Stimulated activated CD4-positive, alpha-beta T cell treated with anti-CD3 and anti-CD28 coated beads, TNF-alpha, amount 100 ng/mL, for 48 hours (primary cell): Measurements from ENCODE around the gene PTPRM.
A peak's percentile ranks its signal among the peaks of the same experiment; 100 is the strongest.

Experiments used
- DNase-seq, 3 donors: peaks; one replicate each; pipeline ENCODE4 v3.0.0-alpha.2; 2020; ENCODE audit warnings: low read depth in 3 of 3

PTPRM gene

GRCh38 chr18:8361941-8362471 lies 794.9 kb downstream of the PTPRM start:
- no peak for DNase-seq

DNA sequence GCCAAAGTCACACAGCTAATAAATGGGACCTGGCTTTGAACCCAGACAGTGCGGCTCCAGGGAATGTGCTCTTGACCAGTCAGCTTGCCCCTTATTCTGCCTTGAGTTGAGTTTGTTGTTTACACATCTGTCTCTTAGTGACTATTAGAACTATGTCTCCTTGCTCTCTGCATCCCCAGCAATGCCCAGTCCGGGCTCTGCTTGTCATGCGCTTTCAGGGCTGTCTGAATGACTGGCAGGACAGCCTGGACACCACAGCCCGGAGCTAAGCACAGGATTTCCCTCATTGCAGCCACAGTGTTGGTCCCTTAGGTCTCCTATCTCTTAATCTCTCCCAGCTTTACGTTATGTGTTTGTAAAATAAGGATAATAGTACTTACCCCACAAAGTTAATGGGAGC lies 795.7 kb downstream of the PTPRM start:
- no peak for DNase-seq

DNA sequence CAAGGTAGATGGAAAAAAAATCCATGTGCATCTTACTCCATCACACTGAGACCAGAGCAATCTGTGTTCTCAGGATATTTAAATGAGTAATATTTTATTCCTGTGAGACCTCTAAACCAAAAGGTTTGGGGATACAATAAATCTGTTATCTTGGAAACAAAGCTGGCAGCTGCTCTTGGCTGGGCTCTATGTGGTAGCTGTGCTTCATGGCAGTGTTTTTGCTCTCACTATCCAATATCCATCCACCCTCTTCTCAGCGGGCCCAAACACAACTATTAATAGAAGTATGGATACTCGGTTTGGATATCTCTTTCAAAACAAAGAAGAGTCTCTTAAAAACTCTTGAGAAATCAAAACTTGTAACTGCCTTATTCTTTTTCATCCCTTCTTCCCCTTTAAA lies 797.3 kb downstream of the PTPRM start:
- DNase-seq: no peak

DNA sequence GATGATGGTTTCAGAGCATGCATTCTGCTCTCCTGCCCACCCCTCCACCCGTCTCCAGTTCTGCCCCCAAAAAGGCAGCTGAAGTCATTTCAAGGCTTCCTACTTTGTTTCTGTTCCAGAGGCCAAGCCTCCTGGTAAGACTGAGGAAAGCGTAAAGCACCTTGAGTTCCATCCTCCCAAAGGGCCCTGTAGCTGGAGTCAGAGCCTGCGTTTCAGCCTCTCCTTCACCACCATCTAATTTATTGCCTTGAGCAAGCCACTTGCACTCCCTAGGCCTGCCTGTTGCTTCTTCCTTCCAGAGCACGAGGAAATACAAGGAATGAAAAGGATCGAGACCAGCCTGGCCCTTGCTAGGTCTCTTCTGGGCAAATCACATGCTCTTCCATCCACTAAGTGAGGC lies 797.9 kb downstream of the PTPRM start:
- no peak for DNase-seq

GRCh38 chr18:8365528-8365927 lies 798.4 kb downstream of the PTPRM start:
- DNase-seq: no peak

DNA sequence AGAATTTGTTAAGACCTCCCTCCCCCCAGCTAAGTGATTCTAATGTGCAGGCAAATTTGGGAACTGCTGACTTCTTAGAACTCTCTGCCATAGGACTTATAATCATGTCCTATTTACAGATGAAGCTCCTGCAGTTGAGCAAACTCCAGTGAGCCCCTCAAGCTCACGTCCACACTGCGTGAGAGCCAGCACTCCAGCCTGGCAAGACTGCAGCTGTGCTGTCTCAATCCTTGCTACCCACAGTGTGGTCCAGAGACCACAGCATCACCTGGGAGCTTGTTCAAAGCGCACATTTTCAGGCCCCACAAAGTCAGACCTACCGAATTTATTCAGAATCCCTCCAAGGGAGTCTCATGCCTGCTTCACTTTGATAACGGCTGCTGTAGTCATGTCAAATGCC lies 799.0 kb downstream of the PTPRM start:
- DNase-seq: no peak

DNA sequence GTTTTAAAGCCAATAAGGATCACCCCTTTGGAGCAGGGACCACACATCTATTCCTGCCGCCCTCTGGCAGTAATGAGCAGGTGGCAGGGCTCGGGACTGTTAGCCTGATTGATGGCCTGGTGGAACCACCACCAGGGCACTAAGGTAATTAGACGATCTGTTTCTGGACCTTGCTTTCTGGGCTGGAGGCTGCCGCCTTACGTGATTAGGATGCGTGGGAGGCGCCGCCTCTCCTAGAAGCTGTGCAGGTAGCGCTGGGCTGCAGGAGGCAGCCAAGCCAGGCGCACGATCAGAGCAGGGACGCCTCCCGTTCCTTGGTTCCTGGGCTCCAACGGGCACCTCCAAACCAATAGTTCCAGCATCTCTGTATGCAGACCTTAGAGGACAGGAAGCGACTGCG lies 799.5 kb downstream of the PTPRM start:
- DNase-seq: no peak

DNA sequence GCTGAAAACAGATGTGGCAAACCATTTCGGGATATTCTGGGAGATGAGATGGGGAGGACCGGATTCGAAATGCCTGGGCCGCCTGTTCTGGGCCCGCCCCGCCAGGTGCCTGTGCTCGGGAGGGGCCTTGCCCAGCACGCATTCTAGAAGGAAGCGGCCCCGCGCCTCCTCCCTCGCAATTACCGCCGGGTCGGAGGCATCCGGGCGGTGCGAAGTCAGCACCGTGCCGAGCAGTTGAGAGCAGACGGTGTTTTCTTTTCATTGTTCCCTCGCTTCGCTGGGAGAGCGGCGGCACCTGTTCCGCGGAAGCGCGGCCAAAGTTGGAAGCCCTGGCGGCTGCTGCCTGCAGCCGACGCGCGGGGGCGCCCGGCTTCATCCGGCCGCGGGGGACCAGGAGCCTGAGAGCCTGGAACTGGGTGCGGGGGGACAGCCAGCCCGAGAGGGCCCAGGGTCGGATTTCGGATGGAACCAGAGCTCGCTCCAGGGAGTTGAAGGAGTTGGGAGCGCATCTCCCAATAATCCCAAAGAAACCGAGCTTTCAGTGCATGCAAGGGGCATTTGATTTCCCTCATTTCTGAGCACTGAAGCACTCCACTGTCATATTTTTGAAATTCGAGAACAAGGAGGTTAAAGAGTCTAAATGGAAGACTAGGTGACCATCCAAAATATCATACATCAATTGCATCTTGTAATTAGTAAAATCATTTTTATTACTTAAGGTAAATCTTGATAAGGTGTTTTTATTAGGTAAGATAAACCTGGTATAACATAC lies 800.3 kb downstream of the PTPRM start:
- DNase-seq: peak in 2 of 3 donors; percentile 8 to 11

- no peak for DNase-seq
Observed at GRCh38 chr18:8368512-8369217, 801.5 kb downstream of the PTPRM start.

DNA sequence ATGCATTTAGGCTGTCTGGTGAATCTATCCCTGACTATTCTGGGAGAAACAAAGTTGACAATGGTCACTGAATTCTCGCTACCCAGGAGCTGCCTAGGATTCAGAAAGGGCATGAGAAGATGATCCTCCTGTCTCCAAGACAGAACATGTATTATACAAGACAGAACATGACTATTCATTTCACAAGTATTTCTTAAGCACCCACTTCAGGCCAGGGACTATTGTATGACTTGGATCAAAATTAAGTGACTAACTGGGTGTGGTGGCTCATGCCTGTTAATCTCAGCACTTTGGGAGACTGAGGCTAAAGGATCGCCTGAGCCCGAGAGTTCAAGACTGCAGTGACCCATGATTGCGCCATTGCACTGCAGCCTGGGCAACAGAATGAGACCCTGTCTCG lies 806.4 kb downstream of the PTPRM start:
- no peak for DNase-seq

DNA sequence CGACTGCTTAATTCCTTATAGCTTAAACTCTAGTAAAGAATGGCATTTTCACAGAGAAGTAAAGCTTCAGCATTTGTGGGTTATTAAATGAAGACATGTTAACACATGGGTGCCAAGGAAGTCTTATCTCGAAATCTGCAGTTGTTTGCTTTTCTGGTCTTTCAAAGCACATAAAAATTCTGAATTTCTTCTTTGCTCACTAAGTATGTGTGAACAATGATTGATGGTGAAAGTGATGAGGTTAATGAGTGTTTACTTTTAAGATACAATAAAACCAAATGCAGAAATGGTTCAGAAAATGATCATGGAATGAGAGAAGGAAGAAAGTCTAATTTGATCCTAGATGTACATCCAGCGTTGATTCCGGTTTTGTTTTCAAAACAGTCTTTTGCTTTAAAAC lies 807.6 kb downstream of the PTPRM start:
- no peak for DNase-seq

DNA sequence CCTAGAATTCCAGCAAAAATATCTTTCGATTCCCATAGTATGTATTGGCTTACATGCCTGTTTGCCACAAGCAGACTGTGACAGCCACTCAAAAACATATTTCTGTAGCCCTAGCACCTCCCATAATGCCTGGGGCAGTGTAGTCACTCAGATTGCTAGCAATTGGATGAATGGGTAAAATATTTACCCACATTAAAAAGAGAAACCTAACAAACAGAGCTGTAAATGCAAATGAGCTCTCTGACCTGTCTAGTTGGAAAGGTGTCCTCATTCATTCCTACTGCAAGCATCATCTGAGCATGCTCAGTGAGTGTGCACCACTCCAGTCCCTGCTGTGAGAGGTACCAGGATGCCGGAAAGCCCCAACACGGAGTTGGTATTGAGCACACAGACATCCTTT lies 808.1 kb downstream of the PTPRM start:
- DNase-seq: no peak

- no peak for DNase-seq
Observed at GRCh38 chr18:8376113-8376512, 809.0 kb downstream of the PTPRM start.

- no peak for DNase-seq
Observed at GRCh38 chr18:8379187-8379941, 812.2 kb downstream of the PTPRM start.

DNA sequence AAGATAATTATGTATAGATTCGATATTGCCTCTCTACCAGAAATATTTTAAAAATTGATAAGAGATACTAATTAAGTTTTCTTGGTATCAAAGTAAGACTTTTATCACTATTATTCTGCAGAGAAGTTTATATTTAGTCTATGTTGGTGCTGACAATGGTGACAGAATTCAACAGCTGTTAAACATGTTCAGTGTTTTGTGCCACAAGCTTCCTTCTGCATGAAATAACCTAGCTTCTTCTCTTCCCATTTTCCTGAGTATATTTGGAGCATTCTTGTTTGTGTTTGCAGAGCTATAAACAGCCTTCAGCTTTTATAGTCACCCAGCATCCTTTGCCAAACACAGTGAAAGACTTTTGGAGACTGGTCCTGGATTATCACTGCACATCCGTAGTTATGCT lies 812.9 kb downstream of the PTPRM start:
- DNase-seq: no peak

- DNase-seq: no peak
Observed at GRCh38 chr18:8380926-8381325, 813.8 kb downstream of the PTPRM start.

DNA sequence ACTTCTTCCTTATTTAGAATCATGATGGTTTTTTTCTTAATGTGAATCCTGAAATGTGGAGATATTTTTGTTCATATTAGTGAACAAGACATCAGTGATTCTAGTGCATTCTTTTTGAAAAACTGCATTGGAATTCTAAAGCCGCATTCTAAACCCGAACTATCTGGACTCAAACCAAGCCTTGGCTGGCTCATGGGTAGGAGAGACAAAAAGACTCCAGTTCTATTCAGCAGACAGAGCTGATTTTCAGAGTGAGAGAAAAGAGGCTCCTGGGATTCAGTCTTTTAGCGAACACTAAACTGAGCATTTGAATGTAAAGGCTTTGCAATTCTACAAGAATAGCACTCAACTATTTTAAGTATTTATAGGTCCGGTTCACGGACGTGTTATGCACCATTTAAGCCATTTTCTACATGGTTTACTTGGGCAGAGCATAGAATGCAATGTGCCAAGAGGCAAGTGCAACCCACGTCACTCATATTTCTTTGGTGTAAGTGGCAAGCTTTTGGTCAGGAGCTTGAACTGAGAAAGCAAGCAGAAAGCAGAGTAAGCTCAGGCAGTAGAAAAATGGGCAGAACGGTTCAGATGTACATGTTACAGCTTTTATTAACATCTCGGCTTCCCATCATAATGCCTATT lies 814.8 kb downstream of the PTPRM start:
- DNase-seq: no peak

DNA sequence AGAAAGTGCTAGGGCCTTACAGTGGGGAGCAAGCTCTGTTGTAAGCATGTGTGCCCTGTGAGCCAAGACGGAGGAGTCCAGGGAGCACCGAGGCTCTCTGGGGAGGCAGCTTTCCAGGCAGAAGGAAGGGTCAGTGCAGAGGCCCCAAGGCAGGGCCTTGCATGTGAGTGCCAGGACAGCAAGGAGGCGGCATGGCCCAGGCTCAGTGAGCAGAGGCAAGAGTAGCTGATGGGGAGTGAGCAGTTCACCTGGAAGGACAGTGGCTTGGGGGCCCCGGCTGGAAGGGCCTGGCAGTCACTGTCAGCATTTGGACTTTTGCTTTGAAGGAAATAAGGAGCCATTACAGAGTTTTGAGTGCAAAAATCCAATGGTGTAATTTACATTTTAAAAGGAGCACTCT lies 818.3 kb downstream of the PTPRM start:
- DNase-seq: no peak

DNA sequence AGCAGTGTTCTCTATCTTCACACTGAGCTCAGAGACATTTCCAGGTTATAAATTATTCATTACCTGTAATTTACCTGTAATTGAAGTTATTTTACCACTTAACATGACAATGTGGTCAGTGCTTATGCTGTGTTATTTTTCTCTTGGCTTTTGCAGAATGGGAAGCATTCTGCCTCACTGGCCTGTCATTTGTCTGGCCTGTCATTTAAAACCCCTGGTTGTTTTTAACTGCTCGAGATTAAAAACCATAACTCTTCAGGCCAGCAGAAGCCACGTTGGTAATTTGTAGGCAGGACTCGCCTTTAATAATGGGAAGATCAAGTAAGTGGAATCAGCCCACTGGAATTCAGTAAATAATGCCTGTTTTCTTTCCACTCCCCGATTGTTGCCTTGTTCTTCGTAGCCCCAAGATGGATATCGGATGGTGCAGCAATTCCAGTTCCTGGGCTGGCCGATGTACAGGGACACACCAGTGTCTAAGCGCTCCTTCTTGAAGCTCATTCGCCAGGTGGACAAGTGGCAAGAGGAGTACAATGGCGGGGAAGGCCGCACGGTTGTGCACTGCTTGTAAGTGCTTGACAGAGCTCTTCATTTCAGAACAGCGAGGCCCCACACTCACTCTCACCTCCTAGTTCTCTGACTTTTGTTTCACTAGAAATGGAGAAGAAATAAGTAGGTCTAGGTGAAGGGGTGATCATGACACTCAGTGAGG lies 819.7 kb downstream of the PTPRM start:
- no peak for DNase-seq

- DNase-seq: peak in 1 of 3 donors; percentile 18
Observed at GRCh38 chr18:8389391-8390340, 822.5 kb downstream of the PTPRM start.
